HCT116 (cell line): Measurements from ENCODE around the gene ADGRV1. TPM values are rescaled to one million over a fixed set of nuclear protein-coding genes. Genes with fewer than 3 reads are reported as not detected.

Source experiments
- ATAC-seq: fragments of 200-7000 bp; cut with Tn5 transposase; 2 replicates; pipeline ENCODE4 v1.9.1; 2020; ENCODE audit warnings: mild to moderate bottlenecking, moderate library complexity
- BruUV-seq: library from RNA; stranded (reverse); fragments of 400-500 nt; replicated peaks from 2 replicates; lab custom pipeline; 2021; lab: Mats Ljungman, UMichigan
- CTCF ChIA-PET: fragments of 300-600 bp; sonication (Branson Sonifier 250); formaldehyde crosslinking; loops from one replicate; lab custom pipeline; 2021; ENCODE audit warnings: antibody characterized with exemption; lab: Charles Lee
- POLR2A ChIA-PET: fragments of 300-600, 350-600 bp; sonication (Branson Sonifier 250); formaldehyde crosslinking; loops from one replicate; lab custom pipeline; 2021; ENCODE audit warnings: antibody characterized with exemption; lab: Charles Lee
- RAD21 ChIA-PET, 2 experiments: fragments of 300-600 bp; sonication (Branson Sonifier 250); formaldehyde crosslinking; loops; one replicate each; lab custom pipeline; 2023; ENCODE audit warnings: low total read pairs in 2 of 2; ENCODE audit not compliant: uncharacterized antibody in 2 of 2, unreplicated experiment in 2 of 2, low non-redundant PET in 1 of 2; lab: Charles Lee
- DNase-seq: peaks from one replicate; pipeline ENCODE4 v3.0.0-alpha.2; 2010; ENCODE audit warnings: low read depth, low spot score
- H2AFZ ChIP-seq: fragments of 200-600 bp; shearing (Covaris generic), sonication (generic); 2 replicates; pipeline ENCODE4 v1.6.1; 2017; ENCODE audit warnings: low read depth, mixed run types, mixed read lengths, antibody characterized with exemption, low read length; ENCODE audit not compliant: poor library complexity, severe bottlenecking
- H3K27ac ChIP-seq: 2 replicates; pipeline ENCODE4 v1.5.1; 2012; ENCODE audit warnings: low read depth, low read length
- H3K27me3 ChIP-seq: fragments of 200-600 bp; sonication (generic); 2 replicates; pipeline ENCODE4 v1.6.1; 2016; ENCODE audit warnings: mixed run types, low read length, mixed read lengths; ENCODE audit not compliant: insufficient read depth
- H3K36me3 ChIP-seq, 2 experiments: fragments of 200-500 bp in 1 of 2; fragments of 200-600 bp in 1 of 2; sonication (Bioruptor generic) in 1 of 2; sonication (generic) in 1 of 2; 2 replicates each; pipeline versions ENCODE4 v1.5.1 to v1.6.1; 2014 to 2016; ENCODE audit warnings: low read length in 2 of 2, inconsistent platforms in 1 of 2, mixed read lengths in 1 of 2, mixed run types in 1 of 2; ENCODE audit not compliant: insufficient read depth in 2 of 2, control insufficient read depth in 1 of 2
- H3K4me1 ChIP-seq, 2 experiments: fragments of 200-600 bp in 1 of 2; sonication (generic) in 1 of 2; 2 replicates each; pipeline versions ENCODE4 v1.5.1 to v1.6.1; 2012 to 2017; ENCODE audit warnings: low read length in 2 of 2, inconsistent platforms in 1 of 2, mild to moderate bottlenecking in 1 of 2, mixed read lengths in 1 of 2, mixed run types in 1 of 2, moderate library complexity in 1 of 2; ENCODE audit not compliant: insufficient read depth in 2 of 2, control insufficient read depth in 1 of 2
- H3K4me2 ChIP-seq: fragments of 200-600 bp; sonication (generic); 2 replicates; pipeline ENCODE4 v1.6.1; 2017; ENCODE audit warnings: mixed run types, low read length, mixed read lengths
- H3K4me3 ChIP-seq, 2 experiments: fragments of 200-600 bp in 1 of 2; sonication (generic) in 1 of 2; replicated peaks in 1 of 2; 2 replicates each; pipeline ENCODE4 v1.5.1; 2011 to 2016; ENCODE audit warnings: low read length in 2 of 2, control low read depth in 1 of 2, low read depth in 1 of 2, mild to moderate bottlenecking in 1 of 2, mixed read lengths in 1 of 2, mixed run types in 1 of 2
- H3K79me2 ChIP-seq: fragments of 200-600 bp; sonication (generic); 2 replicates; pipeline ENCODE4 v1.6.1; 2017; ENCODE audit warnings: mild to moderate bottlenecking, mixed run types, low read length, moderate library complexity, mixed read lengths; ENCODE audit not compliant: insufficient read depth
- H3K9ac ChIP-seq: fragments of 200-600 bp; sonication (generic); 2 replicates; pipeline ENCODE4 v1.6.1; 2016; ENCODE audit warnings: low read length, mixed read lengths
- H3K9me2 ChIP-seq: fragments of 200-600 bp; sonication (generic), shearing (Covaris generic); 2 replicates; pipeline ENCODE4 v1.6.1; 2017; ENCODE audit warnings: mixed run types, mild to moderate bottlenecking, moderate library complexity; ENCODE audit not compliant: insufficient read depth
- H3K9me3 ChIP-seq, 2 experiments: fragments of 200-500 bp in 1 of 2; fragments of 200-600 bp in 1 of 2; sonication (Bioruptor generic) in 1 of 2; sonication (generic) in 1 of 2; 2 replicates each; pipeline ENCODE4 v1.6.1; 2014 to 2017; ENCODE audit warnings: low read length in 2 of 2, mixed read lengths in 2 of 2, inconsistent platforms in 1 of 2, low read depth in 1 of 2, mild to moderate bottlenecking in 1 of 2, mixed run types in 1 of 2, moderate library complexity in 1 of 2; ENCODE audit not compliant: control insufficient read depth in 1 of 2, insufficient read depth in 1 of 2
- H4K20me1 ChIP-seq: fragments of 200-600 bp; sonication (generic), shearing (Covaris generic); 2 replicates; pipeline ENCODE4 v1.6.1; 2017; ENCODE audit warnings: mixed run types, mild to moderate bottlenecking, moderate library complexity; ENCODE audit not compliant: insufficient read depth
- CBX3 ChIP-seq: IDR thresholded peaks from 2 replicates; pipeline ENCODE4 v1.6.1; 2012; ENCODE audit warnings: low read depth
- EGR1 ChIP-seq: IDR thresholded peaks from 2 replicates; pipeline ENCODE4 v1.6.1; 2012; ENCODE audit warnings: low read depth
- ELF1 ChIP-seq: IDR thresholded peaks from 2 replicates; pipeline ENCODE4 v1.6.1; 2012; ENCODE audit warnings: low read depth, borderline replicate concordance
- EZH2 ChIP-seq: fragments of 200-600 bp; sonication (generic); IDR thresholded peaks from 2 replicates; pipeline ENCODE4 v1.6.1; 2017; ENCODE audit warnings: antibody characterized with exemption, mixed run types
- EZH2phosphoT487 ChIP-seq: fragments of 200-600 bp; IDR thresholded peaks from 2 replicates; pipeline ENCODE4 v1.6.1; 2018; ENCODE audit warnings: antibody characterized with exemption, borderline replicate concordance
- POLR2AphosphoS5 ChIP-seq: IDR thresholded peaks from 2 replicates; pipeline ENCODE4 v1.6.1; 2011; ENCODE audit warnings: mild to moderate bottlenecking, low read depth, low read length, moderate library complexity
- RAD21 ChIP-seq: IDR thresholded peaks from 2 replicates; pipeline ENCODE4 v1.6.1; 2012; ENCODE audit warnings: low read depth, mild to moderate bottlenecking
- SIN3A ChIP-seq: IDR thresholded peaks from 2 replicates; pipeline ENCODE4 v1.6.1; 2012; ENCODE audit warnings: low read depth
- SP1 ChIP-seq: IDR thresholded peaks from 2 replicates; pipeline ENCODE4 v1.6.1; 2012; ENCODE audit warnings: low read depth
- TCF7L2 ChIP-seq: IDR thresholded peaks from 2 replicates; pipeline ENCODE4 v1.7.0; 2011; ENCODE audit warnings: borderline replicate concordance, inconsistent platforms; ENCODE audit not compliant: insufficient read depth, insufficient read length; ENCODE audit errors: extremely low read depth
- YY1 ChIP-seq: IDR thresholded peaks from 2 replicates; pipeline ENCODE4 v1.6.1; 2011; ENCODE audit warnings: low read length, low read depth, moderate library complexity, mild to moderate bottlenecking; ENCODE audit not compliant: insufficient replicate concordance; ENCODE audit errors: extremely low read depth
- intact Hi-C: fragments of 100-400 bp; cut with micrococcal nuclease; formaldehyde crosslinking; loops from 2 replicates; pipeline ENCODE4 v1.10.0; 2022
- total RNA-seq: library from RNA; stranded (reverse); gene quantifications from one replicate; pipeline ENCODE4 v1.2.1, GENCODE V29; 2021; ENCODE audit not compliant: unreplicated experiment
- TF ChIP-seq, protein P1 (sequence below): IDR thresholded peaks from 2 replicates; pipeline ENCODE4 v1.6.1; 2012
- TF ChIP-seq, protein P2 (sequence below): IDR thresholded peaks from 2 replicates; pipeline ENCODE4 v1.6.1; 2012
- TF ChIP-seq, protein P3 (sequence below): IDR thresholded peaks from 2 replicates; pipeline ENCODE4 v1.6.1; 2011; ENCODE audit warnings: mild to moderate bottlenecking, low read length, moderate library complexity; ENCODE audit not compliant: insufficient replicate concordance; ENCODE audit errors: extremely low read depth
- TF ChIP-seq, protein P4 (sequence below), 3 experiments: fragments of 200-600 bp in 1 of 3; sonication (generic) in 1 of 3; IDR thresholded peaks in 2 of 3; conservative IDR thresholded peaks in 1 of 3; 2 replicates each; pipeline ENCODE4 v1.5.1; 2012 to 2017; ENCODE audit warnings: low read depth in 2 of 3, low read length in 2 of 3, antibody characterized with exemption in 1 of 3, borderline replicate concordance in 1 of 3, control low read depth in 1 of 3, mild to moderate bottlenecking in 1 of 3, mixed read lengths in 1 of 3, mixed run types in 1 of 3, moderate library complexity in 1 of 3; ENCODE audit not compliant: insufficient read depth in 1 of 3

ADGRV1 gene
- total RNA-seq, 1 experiment from 2014 or later, result 6.0 TPM

DNA sequence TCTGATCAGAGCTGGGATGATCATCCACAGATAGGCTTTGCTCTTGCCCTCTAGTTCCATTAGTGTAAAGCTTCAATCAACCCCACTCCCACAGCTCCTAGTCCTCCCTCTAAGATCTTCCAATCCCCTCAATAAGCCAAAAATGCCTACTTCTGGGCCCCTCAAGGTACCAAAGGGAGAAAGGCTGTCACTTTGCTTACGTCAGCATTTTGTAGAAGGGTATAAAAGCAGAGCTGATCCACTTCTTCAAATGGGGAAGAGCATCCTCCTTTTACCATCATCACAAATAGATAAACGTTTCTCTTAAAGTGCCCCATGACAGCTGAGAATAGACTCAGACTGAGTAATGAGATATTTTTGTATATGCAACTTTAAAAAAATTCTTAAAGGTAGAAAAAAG is 13.1 kb upstream of the ADGRV1 start:
- Histone ChIP-seq H3K36me3 (no peaks in the 10 kb centered on the region), H3K9ac (no peak overlapping the region), H3K9me2 (no peaks in the 10 kb centered on the region), H4K20me1 (no peaks in the 10 kb centered on the region), H3K27ac (no peak overlapping the region), H3K4me3 (no peak overlapping the region), H3K79me2 (no peaks in the 10 kb centered on the region), H3K4me2 (no peak overlapping the region), H2AFZ (no peak overlapping the region), H3K4me1 (peaks cover 0 to 8% of the 10 kb centered on the region in 2 experiments; a peak in 2 of 4 replicates), H3K9me3 (no peaks in the 10 kb centered on the region), H3K27me3 (no peaks in the 10 kb centered on the region)
- no peak for TF ChIP-seq EZH2phosphoT487
- TF ChIP-seq, protein P1, sequence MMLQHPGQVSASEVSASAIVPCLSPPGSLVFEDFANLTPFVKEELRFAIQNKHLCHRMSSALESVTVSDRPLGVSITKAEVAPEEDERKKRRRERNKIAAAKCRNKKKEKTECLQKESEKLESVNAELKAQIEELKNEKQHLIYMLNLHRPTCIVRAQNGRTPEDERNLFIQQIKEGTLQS, result no peak
- TF ChIP-seq ELF1, result no peak
- TF ChIP-seq SP1, result no peak
- no peak for TF ChIP-seq EGR1
- intact Hi-C loops, result no loop called here
- CTCF ChIA-PET, result interaction anchor here (0.8 kb wide), 1 partner anchor 238 kb away, joined by 3 read pairs; no protein-coding TSS in a partner anchor
- no peak for ATAC-seq
- RAD21 ChIA-PET, result no interaction called here
- no TSS peak for BruUV-seq
- no peak for DNase-seq
- POLR2A ChIA-PET, result no interaction called here

DNA sequence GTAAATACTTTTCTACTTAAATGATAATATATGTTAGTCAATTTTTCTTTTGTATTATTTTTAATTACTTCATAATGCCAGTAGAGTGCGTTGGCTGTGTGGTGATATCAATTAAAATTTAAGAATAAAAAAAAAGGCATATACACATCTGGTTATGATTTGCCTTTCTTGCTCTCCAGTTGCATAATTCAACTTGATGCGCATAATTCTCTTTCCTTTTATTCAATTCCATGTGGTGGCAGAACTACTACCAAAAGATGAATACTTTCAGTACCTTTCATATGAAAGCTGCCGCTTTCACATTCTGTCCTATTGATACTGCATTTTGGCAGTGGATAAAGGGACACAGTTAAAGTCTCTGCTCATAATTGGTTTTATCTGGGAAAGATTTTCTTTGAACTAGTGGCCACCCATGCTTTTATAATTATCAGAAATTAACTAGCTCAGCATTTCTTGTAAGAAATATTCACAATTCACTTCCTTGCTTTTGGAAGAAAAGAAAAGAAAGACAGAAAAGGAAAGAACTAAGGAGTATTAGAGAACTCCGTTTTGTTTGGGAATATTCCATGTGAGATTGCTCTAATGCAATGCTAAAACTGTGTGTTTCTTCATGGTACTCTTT is 12.3 kb upstream of the ADGRV1 start:
- no peaks in the 10 kb centered on the region for H3K27me3 ChIP-seq

More for the DNA sequence above, 12.3 kb upstream of the ADGRV1 start:
- CTCF ChIA-PET, result interaction anchor here (0.8 kb wide), 1 partner anchor 237 kb away, joined by 3 read pairs; no protein-coding TSS in a partner anchor
- intact Hi-C loops, result no loop called here
- Histone ChIP-seq H3K27ac (no peak overlapping the region), H3K9ac (no peak overlapping the region), H3K4me3 (no peak overlapping the region), H2AFZ (no peak overlapping the region), H4K20me1 (no peaks in the 10 kb centered on the region), H3K4me1 (peaks cover 0 to 8% of the 10 kb centered on the region in 2 experiments; a peak in 2 of 4 replicates), H3K9me3 (no peaks in the 10 kb centered on the region), H3K4me2 (no peak overlapping the region), H3K79me2 (no peaks in the 10 kb centered on the region), H3K36me3 (no peaks in the 10 kb centered on the region)
- no peak for ATAC-seq
- POLR2A ChIA-PET, result no interaction called here
- TF ChIP-seq, protein P2, sequence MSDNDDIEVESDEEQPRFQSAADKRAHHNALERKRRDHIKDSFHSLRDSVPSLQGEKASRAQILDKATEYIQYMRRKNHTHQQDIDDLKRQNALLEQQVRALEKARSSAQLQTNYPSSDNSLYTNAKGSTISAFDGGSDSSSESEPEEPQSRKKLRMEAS, result no peak
- TF ChIP-seq POLR2AphosphoS5 (no peak), RAD21 (no peak), TCF7L2 (no peak), CBX3 (no peak), EZH2 (no peak), YY1 (no peak), EGR1 (no peak), ELF1 (no peak), SP1 (no peak), SIN3A (no peak)
- TF ChIP-seq, protein P3, sequence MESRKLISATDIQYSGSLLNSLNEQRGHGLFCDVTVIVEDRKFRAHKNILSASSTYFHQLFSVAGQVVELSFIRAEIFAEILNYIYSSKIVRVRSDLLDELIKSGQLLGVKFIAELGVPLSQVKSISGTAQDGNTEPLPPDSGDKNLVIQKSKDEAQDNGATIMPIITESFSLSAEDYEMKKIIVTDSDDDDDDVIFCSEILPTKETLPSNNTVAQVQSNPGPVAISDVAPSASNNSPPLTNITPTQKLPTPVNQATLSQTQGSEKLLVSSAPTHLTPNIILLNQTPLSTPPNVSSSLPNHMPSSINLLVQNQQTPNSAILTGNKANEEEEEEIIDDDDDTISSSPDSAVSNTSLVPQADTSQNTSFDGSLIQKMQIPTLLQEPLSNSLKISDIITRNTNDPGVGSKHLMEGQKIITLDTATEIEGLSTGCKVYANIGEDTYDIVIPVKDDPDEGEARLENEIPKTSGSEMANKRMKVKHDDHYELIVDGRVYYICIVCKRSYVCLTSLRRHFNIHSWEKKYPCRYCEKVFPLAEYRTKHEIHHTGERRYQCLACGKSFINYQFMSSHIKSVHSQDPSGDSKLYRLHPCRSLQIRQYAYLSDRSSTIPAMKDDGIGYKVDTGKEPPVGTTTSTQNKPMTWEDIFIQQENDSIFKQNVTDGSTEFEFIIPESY, result no peak
- TF ChIP-seq, protein P4, sequence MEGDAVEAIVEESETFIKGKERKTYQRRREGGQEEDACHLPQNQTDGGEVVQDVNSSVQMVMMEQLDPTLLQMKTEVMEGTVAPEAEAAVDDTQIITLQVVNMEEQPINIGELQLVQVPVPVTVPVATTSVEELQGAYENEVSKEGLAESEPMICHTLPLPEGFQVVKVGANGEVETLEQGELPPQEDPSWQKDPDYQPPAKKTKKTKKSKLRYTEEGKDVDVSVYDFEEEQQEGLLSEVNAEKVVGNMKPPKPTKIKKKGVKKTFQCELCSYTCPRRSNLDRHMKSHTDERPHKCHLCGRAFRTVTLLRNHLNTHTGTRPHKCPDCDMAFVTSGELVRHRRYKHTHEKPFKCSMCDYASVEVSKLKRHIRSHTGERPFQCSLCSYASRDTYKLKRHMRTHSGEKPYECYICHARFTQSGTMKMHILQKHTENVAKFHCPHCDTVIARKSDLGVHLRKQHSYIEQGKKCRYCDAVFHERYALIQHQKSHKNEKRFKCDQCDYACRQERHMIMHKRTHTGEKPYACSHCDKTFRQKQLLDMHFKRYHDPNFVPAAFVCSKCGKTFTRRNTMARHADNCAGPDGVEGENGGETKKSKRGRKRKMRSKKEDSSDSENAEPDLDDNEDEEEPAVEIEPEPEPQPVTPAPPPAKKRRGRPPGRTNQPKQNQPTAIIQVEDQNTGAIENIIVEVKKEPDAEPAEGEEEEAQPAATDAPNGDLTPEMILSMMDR (IDR thresholded peaks at IDR 0.05 in 2 of 3, conservative IDR thresholded peaks at IDR 0.05 in 1 of 3; ENCODE audit: borderline replicate concordance in 1 of 3, insufficient read depth in 1 of 3, low read depth in 2 of 3, low read length in 2 of 3), result no peak
- TF ChIP-seq, all 23 proteins: peak for 0
- DNase-seq, result no peak
- RAD21 ChIA-PET, result no interaction called here
- no TSS peak for BruUV-seq
- H3K9me2 ChIP-seq, result no peaks in the 10 kb centered on the region
